ENCODE measurements around the gene JARID2.

DNA sequence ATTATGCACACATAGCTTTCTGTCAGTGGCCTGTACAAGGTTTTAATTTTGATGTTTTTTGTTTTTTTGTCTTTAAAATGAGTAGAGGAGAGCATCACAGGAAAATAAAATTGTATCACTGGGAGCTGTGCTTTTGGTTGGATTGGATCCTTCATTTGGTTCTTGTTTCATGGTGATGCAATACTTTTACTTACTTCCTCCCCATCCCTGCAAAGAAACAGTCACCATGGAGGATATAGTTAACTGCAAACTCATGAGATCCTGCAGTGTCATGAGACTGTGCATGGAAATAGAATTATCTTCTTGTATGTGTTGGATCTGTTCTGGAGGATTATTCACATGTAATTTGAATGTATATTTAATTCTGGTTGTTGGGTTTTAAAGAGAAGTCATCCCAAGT, 122.3 kb downstream of the JARID2 start:
- TF ChIP-seq POLR2AphosphoS5 (IDR thresholded peaks at IDR 0.05; ENCODE audit: low read depth, low read length) (no peak), SIN3A (IDR thresholded peaks at IDR 0.05; ENCODE audit: borderline replicate concordance, insufficient read depth, low read length) (no peak), TAF1 (IDR thresholded peaks at IDR 0.05; ENCODE audit: borderline replicate concordance, insufficient read depth, low read length) (no peak), FOXP2 (optimal IDR thresholded peaks at IDR 0.05; ENCODE audit: borderline replicate concordance, extremely low read depth, extremely low read length, insufficient read depth) (no peak)
- TF ChIP-seq, protein P1, sequence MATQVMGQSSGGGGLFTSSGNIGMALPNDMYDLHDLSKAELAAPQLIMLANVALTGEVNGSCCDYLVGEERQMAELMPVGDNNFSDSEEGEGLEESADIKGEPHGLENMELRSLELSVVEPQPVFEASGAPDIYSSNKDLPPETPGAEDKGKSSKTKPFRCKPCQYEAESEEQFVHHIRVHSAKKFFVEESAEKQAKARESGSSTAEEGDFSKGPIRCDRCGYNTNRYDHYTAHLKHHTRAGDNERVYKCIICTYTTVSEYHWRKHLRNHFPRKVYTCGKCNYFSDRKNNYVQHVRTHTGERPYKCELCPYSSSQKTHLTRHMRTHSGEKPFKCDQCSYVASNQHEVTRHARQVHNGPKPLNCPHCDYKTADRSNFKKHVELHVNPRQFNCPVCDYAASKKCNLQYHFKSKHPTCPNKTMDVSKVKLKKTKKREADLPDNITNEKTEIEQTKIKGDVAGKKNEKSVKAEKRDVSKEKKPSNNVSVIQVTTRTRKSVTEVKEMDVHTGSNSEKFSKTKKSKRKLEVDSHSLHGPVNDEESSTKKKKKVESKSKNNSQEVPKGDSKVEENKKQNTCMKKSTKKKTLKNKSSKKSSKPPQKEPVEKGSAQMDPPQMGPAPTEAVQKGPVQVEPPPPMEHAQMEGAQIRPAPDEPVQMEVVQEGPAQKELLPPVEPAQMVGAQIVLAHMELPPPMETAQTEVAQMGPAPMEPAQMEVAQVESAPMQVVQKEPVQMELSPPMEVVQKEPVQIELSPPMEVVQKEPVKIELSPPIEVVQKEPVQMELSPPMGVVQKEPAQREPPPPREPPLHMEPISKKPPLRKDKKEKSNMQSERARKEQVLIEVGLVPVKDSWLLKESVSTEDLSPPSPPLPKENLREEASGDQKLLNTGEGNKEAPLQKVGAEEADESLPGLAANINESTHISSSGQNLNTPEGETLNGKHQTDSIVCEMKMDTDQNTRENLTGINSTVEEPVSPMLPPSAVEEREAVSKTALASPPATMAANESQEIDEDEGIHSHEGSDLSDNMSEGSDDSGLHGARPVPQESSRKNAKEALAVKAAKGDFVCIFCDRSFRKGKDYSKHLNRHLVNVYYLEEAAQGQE (IDR thresholded peaks at IDR 0.05; ENCODE audit: insufficient read depth in 1 of 2, low read depth in 2 of 2, low read length in 2 of 2), result no peak
